KOPT-K1 (cell line): Measurements from ENCODE around the gene PTPA.
"Not testable (repeated sequence)": the region's sequence is repeated elsewhere in the genome, so short reads cannot be mapped to it uniquely, and the experiment has no call there.

ENCODE experiments used
- H3K27ac ChIP-seq: fragments of 200-600 bp; sonication (generic); 2 replicates; pipeline ENCODE4 v1.5.1; 2016; ENCODE audit warnings: antibody characterized with exemption, mild to moderate bottlenecking, low read depth, low read length; ENCODE audit not compliant: poor library complexity, severe bottlenecking
- H3K36me3 ChIP-seq: fragments of 200-600 bp; sonication (generic); 2 replicates; pipeline ENCODE4 v1.5.1; 2017; ENCODE audit warnings: antibody characterized with exemption, mild to moderate bottlenecking, low read length, moderate library complexity; ENCODE audit not compliant: insufficient read depth
- H3K9me3 ChIP-seq: fragments of 200-600 bp; sonication (generic); 2 replicates; pipeline ENCODE4 v1.5.1; 2017; ENCODE audit warnings: antibody characterized with exemption, low read length, mild to moderate bottlenecking; ENCODE audit not compliant: insufficient read depth, poor library complexity, severe bottlenecking

PTPA gene

DNA sequence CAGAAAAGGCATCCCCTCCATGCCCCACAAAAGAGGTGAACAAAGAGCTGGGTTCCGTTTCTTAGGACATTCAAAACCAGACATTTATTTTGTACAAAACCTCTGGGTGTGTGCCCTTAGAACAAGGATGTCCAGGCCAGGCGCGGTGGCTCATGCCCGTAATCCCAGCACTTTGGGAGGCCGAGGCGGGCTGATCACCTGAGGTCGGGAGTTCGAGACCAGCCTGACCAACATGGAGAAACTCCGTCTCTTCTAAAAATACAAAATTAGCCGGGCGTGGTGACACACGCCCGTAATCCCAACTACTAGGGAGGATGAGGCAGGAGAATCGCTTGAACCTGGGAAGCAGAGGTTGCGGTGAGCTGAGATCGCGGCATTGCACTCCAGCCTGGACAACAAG is 1.3 kb downstream of the PTPA start:
- H3K27ac ChIP-seq = peak overlapping the region; percentile 82
- H3K36me3 ChIP-seq, H3K9me3 ChIP-seq: not testable (repeated sequence)

DNA sequence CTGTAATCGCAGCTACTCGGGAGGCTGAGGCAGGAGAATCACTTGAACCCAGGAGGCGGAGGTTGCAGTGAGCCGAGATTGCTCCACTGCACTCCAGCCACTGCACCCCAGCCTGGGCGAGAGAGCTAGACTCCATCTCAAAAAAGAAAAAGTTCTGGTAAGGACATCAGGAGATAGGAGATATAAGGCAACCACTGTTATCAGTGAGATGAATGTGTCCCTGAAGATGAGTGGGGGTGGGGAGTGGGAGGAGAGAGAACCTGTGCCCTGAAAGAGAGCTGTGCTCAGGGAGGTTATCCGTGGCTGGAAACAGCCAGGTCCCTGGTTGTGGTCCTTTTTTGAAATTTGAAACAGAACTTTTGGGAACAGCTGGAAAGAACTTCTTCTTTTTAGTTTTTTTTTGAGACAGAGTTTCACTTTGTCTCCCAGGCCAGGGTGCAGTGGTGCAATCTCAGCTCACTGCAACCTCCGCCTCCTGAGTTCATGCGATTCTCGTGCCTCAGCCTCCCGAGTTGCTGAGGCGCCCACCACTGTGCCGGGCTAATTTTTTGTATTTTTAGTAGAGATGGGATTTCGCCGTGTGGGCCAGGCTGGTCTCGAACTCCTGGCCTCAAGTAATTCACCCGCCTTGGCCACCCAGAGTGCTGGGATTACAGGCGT is 2.6 kb downstream of the PTPA start:
- Histone ChIP-seq H3K36me3 (no peaks in the 10 kb centered on the region; the same call in 1 of the 2 replicates), H3K27ac (no peak overlapping the region)

DNA sequence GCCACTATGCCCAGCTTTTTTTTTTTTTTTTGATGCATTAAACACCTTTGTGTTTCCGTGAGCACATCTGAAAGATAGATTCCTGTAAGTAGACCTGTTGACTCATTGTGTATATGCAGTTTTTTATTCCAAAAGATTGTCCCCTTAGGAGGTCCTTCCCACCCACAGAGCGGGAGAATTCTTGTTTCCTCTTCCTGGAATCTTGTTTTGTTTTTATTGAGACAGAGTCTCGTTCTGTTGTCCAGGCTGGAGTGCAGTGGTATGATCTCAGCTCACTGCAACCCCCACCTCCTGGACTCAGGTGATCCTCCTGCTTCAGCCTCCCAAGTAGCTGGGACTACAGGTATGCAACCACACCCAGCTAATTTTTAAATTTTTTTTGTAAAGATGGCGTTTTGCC is 7.6 kb downstream of the PTPA start:
- H3K36me3 ChIP-seq = peaks cover 31% of the 10 kb centered on the region
- H3K9me3 ChIP-seq = no peaks in the 10 kb centered on the region
- no peak overlapping the region for H3K27ac ChIP-seq

More for the DNA sequence above, 2.6 kb downstream of the PTPA start:
- no peaks in the 10 kb centered on the region for H3K9me3 ChIP-seq

DNA sequence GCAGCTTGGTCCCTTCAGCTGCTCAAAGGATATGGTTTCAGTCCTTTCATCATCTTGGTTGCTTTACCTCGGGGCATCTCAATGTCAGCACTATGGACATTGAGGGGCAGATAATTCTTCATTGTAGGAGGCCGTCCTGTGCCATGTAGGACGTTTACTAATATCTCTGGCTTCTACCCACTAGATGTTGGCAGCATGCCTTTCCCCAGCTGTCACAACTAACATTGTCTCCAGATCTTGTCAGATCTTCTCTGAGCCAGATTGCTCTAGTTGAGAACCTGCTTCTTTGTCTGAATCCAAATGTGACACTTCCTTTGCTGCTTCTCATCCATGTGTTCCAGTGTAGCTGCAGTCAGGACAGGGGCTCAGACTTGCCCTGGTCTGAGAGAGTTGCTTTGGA is 10.3 kb downstream of the PTPA start:
- no peak overlapping the region for H3K27ac ChIP-seq
- H3K9me3 ChIP-seq = no peaks in the 10 kb centered on the region
- peaks cover 54% of the 10 kb centered on the region for H3K36me3 ChIP-seq

DNA sequence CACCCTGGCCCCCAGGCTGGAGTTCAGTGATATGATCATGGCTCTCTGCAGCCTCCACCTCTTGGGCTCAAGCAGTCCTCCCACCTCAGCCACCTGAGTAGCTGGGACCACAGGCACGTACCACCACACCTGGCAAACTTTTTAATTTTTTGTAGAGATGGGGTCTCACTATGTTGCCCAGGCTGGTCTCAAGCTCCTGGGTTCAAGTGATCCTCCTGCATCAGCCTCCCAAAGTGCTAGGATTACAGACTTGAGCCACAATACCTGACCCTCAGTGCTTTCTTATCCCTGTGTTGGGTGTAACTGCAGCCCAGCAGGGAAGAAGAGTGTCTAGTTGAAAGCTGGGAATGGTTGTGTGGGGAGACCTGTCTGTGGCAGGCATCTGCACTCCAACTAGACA is 10.9 kb downstream of the PTPA start:
- H3K27ac ChIP-seq = no peak overlapping the region
- H3K9me3 ChIP-seq = no peaks in the 10 kb centered on the region
- peaks cover 59% of the 10 kb centered on the region for H3K36me3 ChIP-seq

DNA sequence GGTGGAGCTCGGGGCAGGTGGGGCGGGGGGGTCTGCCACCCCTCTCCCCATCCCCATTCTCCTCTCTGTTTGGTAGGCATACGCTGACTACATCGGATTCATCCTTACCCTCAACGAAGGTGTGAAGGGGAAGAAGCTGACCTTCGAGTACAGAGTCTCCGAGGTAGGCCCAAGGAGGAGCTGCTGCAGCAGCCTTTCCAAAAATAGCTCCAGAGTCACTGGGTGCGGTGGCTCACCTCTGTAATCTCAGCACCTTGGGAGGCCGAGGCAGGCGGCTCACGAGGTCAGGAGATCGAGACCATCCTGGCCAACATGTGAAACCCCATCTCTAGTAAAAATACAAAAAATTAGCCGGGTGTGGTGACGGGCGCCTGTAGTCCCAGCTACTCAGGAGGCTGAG is 11.8 kb downstream of the PTPA start:
- not testable (repeated sequence) for H3K9me3 ChIP-seq, H3K27ac ChIP-seq
- H3K36me3 ChIP-seq = peaks cover 67% of the 10 kb centered on the region

DNA sequence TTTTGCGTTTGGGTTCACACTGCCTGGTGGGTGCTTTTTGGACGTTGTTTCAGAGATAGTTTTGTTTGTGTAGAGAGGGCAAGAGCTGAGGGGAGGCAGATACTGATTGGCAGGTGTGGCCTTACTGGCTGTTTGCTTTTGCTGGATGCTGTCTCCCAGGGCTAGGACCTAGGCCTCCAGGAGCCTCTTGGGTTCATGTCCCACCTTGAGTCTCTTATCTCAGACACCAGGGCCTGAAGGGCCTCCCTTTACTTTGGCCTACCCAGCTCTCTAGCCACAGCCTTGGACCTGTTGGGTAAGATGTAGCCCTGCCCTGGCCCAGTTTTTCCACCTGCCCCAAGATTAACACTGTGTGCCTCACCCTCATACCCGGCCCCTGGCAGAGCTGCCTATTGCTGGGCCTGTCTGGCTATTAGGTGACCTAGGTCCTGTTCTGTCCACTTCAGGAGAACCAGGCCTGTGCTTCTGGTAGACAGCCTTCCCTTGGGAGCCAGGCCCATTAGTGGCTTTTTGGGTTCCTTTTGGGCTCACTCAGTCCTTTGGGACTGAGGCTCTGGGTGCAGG is 13.4 kb downstream of the PTPA start:
- peaks cover 77% of the 10 kb centered on the region; the same call in 1 of the 2 replicates for H3K36me3 ChIP-seq
- no peak overlapping the region for H3K27ac ChIP-seq
- H3K9me3 ChIP-seq = no peaks in the 10 kb centered on the region

DNA sequence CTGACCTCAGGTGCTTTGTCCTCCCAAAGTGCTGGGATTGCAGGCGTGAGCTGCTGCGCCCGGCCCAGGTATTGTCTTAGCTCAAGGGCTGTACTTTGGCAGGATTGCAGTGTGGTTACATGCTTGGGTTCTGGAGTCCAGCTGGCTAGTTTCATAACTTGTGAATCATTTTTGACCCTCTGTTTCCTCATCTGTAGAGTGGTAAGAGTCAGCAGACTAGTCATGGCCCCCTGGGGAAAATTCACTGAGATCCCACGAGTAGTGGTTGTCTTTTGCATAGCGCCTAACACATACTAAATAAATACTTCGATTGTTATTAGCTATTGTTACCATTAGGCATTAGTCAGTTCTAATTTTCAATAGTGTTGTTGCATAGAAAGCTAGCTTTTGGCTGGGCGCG is 14.3 kb downstream of the PTPA start:
- peaks cover 85% of the 10 kb centered on the region for H3K36me3 ChIP-seq

DNA sequence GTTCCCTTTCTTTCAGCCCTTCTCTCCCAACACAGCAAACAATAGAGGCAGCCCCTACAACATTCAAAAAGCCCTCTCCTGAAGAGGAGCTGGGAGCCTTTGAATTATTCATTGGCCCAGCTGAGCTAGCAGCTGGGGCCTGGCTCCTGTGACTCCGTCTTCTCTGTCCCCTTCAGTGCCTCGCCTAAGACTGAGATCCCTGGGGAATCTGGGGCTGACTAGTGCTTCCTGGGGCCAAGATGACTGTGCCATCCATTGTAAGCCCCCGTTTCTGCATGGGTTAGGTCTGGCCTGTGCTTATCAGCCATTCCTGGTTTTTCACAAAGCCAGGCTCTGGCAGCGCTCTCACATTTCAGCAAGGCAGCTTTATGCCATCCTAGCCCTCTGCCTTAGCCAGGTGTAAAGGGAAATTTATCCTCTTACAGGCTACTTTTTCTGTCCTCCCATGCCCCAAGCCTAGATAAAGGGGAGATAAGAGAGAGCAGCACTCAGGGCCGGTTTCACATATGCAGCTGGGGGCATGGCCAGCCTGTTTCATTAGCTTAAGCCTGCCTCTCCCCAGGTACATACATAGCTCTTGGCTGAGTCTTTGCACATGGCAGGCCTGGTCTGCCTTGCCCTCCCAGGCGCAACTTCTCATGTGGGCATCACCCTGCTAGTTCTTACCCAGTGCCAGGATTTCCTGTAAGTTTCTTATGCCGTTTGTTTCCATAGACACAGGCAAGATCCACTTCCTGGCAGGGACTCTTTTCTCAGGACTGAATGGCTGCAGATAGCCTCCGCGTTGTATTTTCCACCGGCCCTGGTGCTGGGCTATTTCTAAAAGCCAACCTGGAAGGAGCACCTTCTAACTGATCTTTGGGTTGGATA is 15.8 kb downstream of the PTPA start:
- Histone ChIP-seq H3K9me3 (no peaks in the 10 kb centered on the region), H3K27ac (no peak overlapping the region), H3K36me3 (peaks cover 81% of the 10 kb centered on the region)

More for the DNA sequence above, 14.3 kb downstream of the PTPA start:
- Histone ChIP-seq H3K9me3 (no peaks in the 10 kb centered on the region), H3K27ac (no peak overlapping the region)

DNA sequence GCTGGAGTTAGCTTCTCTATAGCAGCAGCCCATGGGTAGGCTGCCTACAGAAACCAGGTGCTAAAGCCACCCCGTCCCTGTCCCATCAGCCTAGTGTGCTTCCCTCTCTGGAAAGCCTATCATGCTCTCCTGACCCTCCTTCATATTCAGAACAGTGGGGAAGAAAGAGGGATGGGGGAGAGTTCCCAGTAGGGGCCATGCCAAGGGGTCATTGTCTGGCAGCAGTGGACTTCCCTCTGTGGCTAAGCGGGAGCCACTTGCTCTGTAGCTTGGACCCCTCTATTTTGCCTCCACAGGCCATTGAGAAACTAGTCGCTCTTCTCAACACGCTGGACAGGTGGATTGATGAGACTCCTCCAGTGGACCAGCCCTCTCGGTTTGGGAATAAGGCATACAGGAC is 17.5 kb downstream of the PTPA start:
- no peak overlapping the region for H3K27ac ChIP-seq
- H3K36me3 ChIP-seq = peaks cover 81% of the 10 kb centered on the region
- no peaks in the 10 kb centered on the region for H3K9me3 ChIP-seq

DNA sequence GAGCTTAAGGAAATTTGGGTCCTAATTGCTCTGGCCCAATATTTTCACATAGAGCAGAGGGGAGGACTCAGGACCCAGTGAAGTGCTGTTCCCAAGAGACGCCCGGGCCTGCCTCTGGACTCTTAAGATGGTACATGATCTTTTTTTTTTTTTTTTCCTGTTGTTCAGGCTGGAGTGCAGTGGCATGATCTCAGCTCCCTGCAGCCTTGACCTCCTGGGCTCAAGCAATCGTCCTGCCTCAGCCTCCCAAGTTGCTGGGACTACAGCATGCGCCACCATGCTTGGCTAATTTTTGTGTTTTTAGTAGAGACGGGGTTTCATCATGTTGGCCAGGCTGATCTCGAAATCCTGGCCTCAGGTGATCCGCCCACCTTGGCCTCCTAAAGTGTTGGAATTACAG is 19.1 kb downstream of the PTPA start:
- peaks cover 81% of the 10 kb centered on the region for H3K36me3 ChIP-seq
- not testable (repeated sequence) for H3K9me3 ChIP-seq, H3K27ac ChIP-seq

DNA sequence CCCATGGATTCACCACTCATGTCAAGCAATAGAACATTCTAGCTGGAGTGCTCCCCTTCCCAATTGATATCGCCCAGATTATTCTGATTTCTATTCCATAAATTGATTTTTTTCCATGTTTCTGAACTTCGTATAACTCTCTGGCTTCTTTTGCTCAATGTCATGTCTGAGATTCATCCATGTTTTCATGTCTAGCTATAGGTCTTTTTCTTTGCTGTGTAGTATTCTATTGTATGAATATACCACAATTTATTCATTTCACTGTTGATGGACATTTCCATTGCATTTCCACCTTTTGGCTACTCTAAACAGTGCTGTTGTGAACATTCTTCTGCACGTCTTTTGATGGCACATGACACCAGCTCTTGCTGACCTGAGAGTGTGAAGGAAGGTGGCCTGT is 19.6 kb downstream of the PTPA start:
- peaks cover 80% of the 10 kb centered on the region for H3K36me3 ChIP-seq
- no peak overlapping the region for H3K27ac ChIP-seq

DNA sequence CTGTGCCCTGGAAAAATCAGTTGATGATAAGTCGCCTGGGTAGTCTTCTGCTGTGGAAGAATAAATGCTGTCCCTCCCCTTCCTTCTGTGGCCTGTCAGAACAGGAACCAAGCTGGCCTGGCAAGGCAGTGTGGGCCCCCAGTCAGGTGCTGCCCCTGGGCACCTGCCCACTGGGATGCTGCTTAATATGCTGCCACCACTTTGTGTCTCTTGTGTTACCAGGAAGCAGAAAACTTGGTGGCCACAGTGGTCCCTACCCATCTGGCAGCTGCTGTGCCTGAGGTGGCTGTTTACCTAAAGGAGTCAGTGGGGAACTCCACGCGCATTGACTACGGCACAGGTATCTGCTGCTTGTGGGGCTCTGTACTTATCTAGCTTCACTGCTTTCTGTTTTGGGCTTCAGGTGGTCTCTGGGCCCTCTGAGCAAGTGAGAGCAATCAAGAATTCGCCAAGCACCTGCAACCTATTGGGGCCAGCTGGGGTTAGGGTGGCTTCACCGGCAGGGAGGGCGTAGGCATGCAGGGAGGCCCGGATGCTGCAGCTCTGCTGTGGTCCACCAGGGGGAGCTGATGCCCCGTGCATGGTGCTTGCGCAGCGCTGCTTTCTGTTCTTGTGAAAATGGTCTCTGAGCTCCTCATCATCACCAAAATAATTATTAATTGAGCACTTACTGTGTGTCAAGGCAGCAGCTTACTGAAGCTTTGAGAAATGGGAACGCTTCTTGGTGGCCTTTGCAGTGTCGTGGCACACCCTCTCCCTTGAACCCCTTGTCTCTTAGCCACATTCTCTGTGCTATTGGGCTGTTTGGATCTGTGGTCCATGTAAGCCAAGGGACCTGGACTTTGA is 20.3 kb downstream of the PTPA start:
- Histone ChIP-seq H3K36me3 (peaks cover 78% of the 10 kb centered on the region), H3K9me3 (no peaks in the 10 kb centered on the region), H3K27ac (no peak overlapping the region)

More for the DNA sequence above, 19.6 kb downstream of the PTPA start:
- H3K9me3 ChIP-seq = no peaks in the 10 kb centered on the region

DNA sequence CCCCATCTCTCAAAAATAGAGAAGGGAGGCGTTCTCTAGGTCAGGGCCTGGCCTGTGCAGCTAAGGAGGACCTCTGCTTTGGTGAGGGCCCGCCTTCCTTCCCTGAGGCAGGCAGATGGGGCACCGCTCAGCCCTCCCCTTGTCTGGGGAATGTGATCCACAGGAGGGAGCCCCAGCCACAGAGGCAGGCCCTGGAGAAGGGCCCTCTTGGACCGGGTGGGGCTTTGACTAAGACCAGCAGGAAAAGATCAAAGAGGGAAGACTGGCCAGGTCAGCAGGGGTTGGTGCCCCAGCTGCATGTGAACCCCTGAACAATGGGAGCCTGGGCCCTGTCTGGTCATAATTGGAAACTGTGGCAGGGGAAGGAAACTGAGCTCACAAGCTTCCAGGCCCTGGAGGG is 21.9 kb downstream of the PTPA start:
- no peaks in the 10 kb centered on the region for H3K9me3 ChIP-seq
- peaks cover 79% of the 10 kb centered on the region for H3K36me3 ChIP-seq
- H3K27ac ChIP-seq = no peak overlapping the region

DNA sequence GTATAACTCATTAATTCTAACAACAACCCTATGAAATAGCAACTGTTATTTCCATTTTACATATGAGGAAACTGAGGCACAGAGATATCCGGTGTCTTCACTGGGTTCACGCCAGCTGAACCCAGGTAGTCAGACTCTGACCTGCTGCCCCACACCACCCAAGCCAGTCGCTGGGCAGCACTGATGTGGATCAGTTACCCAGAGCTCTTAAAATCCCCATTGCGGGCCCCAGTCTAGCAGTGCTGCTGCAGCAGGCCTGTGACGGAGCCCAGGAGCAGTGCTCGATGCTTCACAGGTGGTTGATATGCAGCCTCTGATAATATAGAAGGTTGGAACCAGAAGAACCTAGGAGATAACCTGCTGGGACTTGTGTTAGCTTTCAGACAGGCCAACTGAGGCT is 24.3 kb downstream of the PTPA start:
- Histone ChIP-seq H3K9me3 (no peaks in the 10 kb centered on the region), H3K27ac (no peak overlapping the region), H3K36me3 (peaks cover 70% of the 10 kb centered on the region)
